HG03457 (cell line): ENCODE data around the gene D2HGDH.
"Not testable (repeated sequence)": the region's sequence is repeated elsewhere in the genome, so short reads cannot be mapped to it uniquely, and the experiment has no call there.

Experiments used
- ATAC-seq: cut with Tn5 transposase; IDR thresholded peaks from one replicate; pipeline ENCODE4 v1.9.1; 2021; ENCODE audit warnings: moderate number of reproducible peaks; ENCODE audit not compliant: unreplicated experiment

D2HGDH gene

DNA sequence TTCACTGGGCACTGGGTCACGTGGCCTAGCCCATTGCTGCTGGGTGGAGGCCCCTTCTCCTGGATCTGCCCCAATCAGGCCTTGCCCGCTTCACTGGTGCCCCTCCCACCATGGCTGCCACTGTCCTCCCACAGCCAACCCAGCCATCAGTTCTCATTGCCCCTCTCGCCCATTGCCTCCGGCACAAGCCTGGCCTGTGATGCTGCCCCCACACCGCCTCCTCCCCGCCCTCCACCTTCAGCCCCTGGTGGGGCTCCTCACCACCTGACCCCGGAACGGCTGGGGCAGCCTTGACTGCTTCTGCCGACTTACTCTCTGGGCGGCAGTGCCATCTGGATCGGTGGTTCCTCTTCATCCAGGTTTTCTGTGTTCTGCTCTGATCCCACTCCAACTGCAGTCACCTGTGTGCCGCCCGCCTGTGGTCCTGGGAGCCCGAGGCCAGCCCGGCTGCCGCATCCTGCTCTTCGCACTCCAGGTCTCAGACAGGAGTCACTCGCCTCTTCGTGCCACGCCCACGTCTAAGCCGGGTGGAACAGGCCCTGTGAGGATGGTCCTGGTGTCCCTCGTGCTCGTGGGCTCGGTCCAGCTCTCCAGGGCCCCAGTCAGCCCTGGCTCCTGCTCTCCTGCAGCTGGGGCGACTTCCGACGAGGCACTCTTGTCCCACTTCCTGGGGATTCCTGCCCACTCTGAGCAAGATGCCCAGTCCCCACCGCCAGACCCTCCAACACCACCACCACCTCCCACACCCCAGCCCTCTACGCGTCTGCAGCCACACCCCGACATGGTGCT, 14.2 kb downstream of the D2HGDH start:
- no peak for ATAC-seq

GRCh38 chr2:241750076-241750840, 15.8 kb downstream of the D2HGDH start:
- no peak for ATAC-seq

- ATAC-seq = no peak
Measured at GRCh38 chr2:241751152-241751551, 16.7 kb downstream of the D2HGDH start.

DNA sequence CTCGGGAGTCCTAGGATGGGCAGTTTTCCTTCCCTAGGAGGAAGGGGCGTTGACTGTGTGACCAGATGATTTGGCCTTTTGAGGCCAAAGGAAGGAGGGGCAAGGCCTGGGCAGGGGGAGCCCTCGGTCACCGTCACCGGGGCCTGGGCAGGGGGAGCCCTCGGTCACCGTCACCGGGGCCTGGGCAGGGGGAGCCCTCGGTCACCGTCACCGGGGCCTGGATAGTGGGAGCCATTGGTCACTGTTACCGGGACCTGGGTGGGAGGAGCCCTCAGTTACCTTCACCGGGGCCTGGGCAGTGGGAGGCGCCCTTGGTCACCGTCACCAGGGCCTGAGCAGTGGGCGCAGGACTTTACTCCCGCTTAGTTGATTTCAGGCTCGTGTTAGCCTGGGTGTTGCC, 17.3 kb downstream of the D2HGDH start:
- no peak for ATAC-seq

DNA sequence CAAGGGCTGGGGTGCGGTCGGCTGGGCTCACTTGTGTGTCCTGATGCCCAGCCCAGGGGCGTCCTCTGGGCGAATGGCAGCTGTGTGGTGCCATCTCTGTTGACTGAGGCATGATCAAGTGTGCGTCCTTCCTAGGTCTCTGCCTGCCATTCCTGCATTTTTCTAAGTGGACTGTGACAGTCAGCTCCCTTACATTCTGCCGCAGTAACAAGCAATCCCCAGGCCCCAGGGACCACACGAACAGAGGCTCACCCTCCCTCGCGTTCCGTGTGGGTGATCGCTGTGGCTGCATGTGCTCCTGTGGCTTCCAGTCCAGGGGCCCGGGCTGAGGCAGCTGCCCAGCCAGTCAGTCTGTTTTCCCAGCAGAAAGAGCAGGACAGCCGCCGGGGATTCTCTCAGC, 17.8 kb downstream of the D2HGDH start:
- no peak for ATAC-seq

- ATAC-seq = no peak
Measured at GRCh38 chr2:241752689-241753276, 18.4 kb downstream of the D2HGDH start.

DNA sequence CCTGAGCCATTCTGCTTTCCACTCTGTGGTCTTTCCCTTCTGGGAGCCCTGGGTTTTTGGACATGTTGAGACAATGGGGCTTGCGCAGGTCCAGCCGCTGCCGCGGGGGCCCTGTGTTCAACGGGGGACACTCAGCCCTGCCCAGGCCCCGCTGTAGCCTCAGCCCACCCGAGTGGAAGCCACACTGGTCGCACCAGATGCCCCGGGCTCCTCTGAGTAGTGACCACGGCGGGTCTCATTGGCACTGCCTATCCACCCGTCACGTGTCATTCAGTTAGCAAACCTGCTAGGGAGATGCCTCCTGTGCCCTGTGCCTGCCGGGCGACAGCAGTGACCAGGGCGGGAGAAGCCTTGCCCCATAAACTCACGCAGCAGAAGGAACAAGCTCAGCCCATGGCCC, 19.1 kb downstream of the D2HGDH start:
- no peak for ATAC-seq

GRCh38 chr2:241754042-241754441, 19.6 kb downstream of the D2HGDH start:
- ATAC-seq = no peak

DNA sequence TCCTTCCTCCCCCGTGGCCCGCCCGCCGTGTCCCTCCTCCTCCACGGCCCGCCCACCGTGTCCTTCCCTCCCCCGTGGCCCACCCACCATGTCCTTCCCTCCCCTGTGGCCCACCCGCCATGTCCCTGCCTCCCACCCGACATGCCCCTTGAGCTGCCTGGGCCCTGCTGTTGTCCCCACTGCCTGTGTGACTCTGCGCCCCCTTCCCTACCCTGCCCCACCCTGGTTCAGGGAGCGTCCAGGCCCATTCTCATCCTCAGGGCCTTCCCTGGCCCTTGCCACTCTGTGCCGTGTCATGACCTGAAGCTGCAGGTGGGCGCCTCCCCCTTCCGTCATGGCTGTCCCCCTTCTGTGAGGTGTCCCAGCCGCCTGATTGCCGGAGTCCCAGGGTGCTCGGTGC, 20.7 kb downstream of the D2HGDH start:
- ATAC-seq = no peak

DNA sequence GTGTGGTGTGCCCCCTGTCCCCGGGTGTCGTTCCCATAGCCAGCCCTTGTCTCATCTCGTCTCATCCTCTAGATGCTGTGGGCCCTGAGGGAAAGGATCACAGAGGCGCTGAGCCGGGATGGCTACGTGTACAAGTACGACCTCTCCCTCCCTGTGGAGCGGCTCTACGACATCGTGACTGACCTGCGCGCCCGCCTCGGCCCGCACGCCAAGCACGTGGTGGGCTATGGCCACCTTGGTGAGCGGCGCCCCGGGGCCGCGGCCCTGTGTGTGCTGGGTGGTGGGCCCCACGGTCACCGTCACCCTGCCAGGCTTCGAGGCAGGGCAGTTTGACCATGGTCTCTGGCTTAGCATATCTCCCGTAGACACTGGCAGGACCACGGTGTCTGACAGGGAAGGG, 21.3 kb downstream of the D2HGDH start:
- no peak for ATAC-seq

GRCh38 chr2:241759067-241759807, 24.8 kb downstream of the D2HGDH start:
- ATAC-seq = no peak

DNA sequence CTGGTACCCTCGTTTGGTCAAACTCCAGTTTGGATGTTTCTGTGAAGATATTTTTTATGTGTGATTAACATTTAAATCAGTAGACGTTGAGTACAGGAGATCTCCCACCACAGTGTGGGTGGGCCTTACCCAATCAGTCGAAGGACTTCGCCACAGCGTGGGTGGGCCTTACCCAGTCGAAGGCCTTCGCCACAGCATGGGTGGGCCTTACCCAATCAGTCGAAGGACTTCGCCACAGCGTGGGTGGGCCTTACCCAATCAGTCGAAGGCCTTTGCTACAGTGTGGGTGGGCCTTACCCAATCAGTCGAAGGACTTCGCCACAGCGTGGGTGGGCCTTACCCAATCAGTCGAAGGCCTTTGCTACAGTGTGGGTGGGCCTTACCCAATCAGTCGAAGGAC, 25.5 kb downstream of the D2HGDH start:
- not testable (repeated sequence) for ATAC-seq

- no peak for ATAC-seq
Measured at GRCh38 chr2:241760301-241760771, 25.9 kb downstream of the D2HGDH start.

DNA sequence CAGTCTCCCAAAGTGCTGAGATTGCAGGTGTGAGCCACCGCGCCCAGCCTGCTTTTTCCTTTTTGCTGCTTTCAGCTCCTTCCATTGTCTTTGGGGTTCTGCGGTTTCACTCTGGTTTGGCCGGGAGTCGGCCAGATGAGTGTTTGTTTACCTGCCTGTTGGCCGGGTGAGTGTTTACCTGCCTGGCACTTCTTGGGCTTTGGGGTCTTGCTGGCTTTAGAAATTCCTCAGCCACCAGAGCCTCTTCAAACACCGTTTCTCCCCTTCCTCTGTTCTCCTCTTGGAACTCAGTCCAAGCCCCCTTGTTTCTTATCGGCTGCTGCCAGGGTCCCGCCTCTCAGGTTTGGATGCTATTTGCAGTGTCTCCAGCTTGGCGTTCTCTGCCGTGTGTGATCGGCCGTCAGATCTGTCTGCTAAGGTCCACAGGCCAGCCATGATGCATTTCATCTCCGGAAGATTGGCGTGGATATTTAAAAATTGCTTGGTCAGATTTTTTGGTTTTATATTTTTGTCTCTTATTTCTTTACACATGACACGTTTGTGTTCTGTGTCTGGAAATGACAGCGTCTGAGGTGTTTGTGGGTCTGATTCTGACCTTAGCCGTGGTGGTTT, 28.0 kb downstream of the D2HGDH start:
- no peak for ATAC-seq

DNA sequence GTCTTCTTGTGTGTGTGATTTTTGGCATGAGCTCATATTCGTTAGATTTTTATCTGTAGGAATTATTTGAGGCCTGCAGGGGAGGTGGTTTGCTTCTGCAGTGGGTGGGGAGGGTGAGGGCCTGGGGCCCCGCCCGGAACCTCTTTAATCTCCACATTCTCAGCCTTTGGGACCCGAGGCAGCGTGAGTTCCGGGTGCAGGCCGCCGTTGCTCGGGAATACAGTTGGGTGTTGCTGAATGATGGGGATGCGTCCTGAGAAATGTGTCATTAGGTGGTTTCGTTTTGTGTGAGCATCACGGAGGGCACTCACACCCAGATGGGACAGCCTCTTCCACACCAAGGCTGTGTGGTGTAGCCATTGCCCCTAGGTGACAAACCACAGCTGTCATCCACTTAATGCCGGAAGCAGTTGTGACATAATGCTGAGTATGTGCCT, 28.5 kb downstream of the D2HGDH start:
- ATAC-seq = no peak

DNA sequence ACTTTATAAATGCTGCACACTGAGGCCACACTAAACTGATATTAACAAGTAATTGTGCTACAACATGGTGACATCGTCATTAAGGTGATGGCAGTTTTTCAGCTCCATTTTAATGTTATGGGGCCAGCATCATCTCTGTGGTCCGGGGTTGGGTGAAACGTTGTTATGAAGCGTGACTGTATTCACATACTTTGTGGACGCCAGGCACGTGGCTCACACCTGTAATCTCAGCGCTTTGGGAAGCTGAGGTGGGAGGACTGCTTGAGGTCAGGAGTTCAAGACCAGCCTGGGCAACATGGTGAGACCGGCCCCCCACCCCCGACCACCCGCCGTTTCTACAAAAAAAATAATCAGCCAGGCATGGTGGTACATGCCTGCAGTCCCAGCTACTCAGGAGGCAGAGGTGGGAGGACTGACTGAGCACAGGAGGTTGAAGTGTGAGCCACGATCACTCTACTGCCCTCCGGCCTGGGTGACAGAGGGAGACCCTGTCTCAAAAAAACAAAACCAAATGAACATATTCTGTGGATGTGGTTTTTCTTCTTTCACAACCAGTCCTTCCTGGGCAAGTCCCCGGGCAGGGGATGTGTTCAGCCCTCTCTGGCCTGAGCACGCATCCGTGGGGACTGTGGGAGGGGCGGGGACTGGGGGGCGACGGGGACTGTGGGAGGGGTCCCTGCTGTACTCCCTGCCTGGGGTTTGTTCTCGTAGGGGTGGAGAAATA, 29.3 kb downstream of the D2HGDH start:
- ATAC-seq = no peak

DNA sequence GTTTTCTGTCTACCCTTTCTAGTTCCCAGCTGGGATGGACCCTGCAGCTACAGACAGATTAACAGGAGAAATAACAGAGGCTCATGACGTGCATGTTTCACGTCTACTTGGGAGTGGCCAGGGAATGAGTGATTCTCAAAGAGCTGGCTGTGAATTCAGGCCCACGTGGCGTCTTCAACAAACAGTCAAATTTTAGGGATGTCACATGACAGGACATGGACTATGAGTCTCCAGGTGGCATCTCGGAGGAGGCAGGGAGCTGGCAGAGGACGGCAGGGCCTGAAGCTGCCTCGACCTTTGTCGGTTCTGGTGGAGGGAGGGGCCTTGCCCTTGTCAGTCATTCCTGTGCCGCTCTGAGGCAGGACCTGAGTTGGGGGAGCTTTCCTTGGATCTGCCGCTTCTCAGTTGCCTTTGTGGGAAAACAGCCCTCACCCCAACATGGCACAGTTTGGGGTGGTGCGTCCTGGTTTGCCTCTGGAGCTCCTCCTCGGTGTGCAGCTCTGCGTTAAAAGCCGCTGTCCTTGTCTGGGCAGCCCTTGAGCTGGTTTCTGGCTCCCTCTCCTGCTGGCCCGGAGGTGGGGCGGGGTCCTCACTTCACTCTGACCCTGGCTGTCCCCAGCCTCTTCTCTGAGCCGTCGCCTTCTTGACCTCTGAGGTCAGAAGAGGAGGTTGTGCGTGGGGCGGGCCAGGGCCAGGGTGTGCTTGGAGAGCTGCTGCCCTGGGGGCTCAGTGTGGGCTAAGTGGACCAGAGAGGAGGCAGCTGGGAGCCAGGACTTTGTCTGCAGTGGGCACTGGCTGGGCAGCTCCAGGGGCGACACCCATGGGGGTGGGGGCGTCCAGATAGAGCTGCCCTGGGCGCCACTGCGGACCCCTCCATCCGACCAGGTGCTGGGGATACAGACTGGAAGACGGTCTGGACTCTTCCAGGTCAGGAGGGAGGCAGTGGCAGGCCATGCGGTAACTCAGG, 30.1 kb downstream of the D2HGDH start:
- ATAC-seq = no peak

DNA sequence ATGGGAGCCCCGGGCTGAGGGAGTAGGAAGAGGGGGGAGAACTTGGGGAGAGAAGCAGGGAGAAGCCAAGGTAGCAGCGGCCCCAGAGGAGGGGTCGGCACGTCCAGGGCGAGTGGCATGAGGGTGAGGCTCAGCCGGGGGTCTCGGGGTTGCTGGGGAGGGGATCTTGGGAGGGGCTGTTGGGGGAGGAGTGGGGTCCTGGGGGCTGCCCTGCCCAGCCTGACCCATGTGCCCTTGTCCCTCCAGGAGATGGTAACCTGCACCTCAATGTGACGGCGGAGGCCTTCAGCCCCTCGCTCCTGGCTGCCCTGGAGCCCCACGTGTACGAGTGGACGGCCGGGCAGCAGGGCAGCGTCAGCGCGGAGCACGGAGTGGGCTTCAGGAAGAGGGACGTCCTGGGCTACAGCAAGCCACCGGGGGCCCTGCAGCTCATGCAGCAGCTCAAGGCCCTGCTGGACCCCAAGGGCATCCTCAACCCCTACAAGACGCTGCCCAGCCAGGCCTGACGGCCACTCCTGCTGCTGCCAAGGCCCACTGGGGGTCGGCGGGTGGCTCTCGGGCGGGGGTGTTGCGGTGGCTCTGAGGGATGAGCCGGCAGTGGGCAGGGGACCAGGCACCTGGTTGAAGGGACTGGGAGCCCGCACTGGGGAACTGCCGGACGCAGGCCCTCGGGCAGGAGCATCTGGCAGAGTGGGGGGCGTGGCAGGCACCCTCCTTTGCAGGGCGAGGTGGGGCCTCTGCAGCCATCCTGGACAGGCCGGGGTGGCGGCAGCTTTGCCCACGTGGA, 33.2 kb downstream of the D2HGDH start:
- no peak for ATAC-seq
